ENCODE results near the gene TGIF2.
A peak's percentile ranks its signal among the peaks of the same experiment; 100 is the strongest.
"Not testable (repeated sequence)": the region's sequence is repeated elsewhere in the genome, so short reads cannot be mapped to it uniquely, and the experiment has no call there.

The TGIF2 gene

GRCh38 chr20:36562724-36563123, 10.7 kb upstream of the TGIF2 start:
- ChIA-PET CTCF (interaction anchor here (0.6 to 1.1 kb wide), 3 partner anchors 9 to 43 kb away, joined by 3 to 5 read pairs (median 3); partner anchors contain the start of gene RAB5IF), POLR2A (interaction anchor here (0.6 kb wide), 1 partner anchor 25 kb away, joined by 5 read pairs; no protein-coding TSS in a partner anchor)
- no peaks in the 10 kb centered on the region for H3K36me3 ChIP-seq (ENCODE audit: control insufficient read depth in 2 of 2, insufficient read depth in 1 of 2, low read length in 2 of 2)
- no peaks in the 10 kb centered on the region for H3K4me1 ChIP-seq (ENCODE audit: control insufficient read depth, insufficient read depth, low read length)
- H3K27ac ChIP-seq (ENCODE audit: extremely low read depth, low read depth, low read length): no peak overlapping the region
- no peak overlapping the region for H3K4me3 ChIP-seq (ENCODE audit: low read depth, low read length)
- no peaks in the 10 kb centered on the region for H3K9me3 ChIP-seq (ENCODE audit: control insufficient read depth, insufficient read depth, low read depth, low read length)
- TF ChIP-seq, protein P1, sequence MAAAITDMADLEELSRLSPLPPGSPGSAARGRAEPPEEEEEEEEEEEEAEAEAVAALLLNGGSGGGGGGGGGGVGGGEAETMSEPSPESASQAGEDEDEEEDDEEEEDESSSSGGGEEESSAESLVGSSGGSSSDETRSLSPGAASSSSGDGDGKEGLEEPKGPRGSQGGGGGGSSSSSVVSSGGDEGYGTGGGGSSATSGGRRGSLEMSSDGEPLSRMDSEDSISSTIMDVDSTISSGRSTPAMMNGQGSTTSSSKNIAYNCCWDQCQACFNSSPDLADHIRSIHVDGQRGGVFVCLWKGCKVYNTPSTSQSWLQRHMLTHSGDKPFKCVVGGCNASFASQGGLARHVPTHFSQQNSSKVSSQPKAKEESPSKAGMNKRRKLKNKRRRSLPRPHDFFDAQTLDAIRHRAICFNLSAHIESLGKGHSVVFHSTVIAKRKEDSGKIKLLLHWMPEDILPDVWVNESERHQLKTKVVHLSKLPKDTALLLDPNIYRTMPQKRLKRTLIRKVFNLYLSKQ (tag by site-specific recombination; IDR thresholded peaks at IDR 0.05; ENCODE audit: borderline replicate concordance): no peak
- TF ChIP-seq GLIS1 (tag by site-specific recombination; IDR thresholded peaks at IDR 0.05): peak; percentile 96
- TF ChIP-seq TCF7L2 (IDR thresholded peaks at IDR 0.05; ENCODE audit: borderline replicate concordance, low read depth, low read length): no peak
- TF ChIP-seq, protein P2, sequence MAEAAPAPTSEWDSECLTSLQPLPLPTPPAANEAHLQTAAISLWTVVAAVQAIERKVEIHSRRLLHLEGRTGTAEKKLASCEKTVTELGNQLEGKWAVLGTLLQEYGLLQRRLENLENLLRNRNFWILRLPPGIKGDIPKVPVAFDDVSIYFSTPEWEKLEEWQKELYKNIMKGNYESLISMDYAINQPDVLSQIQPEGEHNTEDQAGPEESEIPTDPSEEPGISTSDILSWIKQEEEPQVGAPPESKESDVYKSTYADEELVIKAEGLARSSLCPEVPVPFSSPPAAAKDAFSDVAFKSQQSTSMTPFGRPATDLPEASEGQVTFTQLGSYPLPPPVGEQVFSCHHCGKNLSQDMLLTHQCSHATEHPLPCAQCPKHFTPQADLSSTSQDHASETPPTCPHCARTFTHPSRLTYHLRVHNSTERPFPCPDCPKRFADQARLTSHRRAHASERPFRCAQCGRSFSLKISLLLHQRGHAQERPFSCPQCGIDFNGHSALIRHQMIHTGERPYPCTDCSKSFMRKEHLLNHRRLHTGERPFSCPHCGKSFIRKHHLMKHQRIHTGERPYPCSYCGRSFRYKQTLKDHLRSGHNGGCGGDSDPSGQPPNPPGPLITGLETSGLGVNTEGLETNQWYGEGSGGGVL (tag by site-specific recombination; IDR thresholded peaks at IDR 0.05): no peak
- TF ChIP-seq ZNF843 (tag by site-specific recombination; IDR thresholded peaks at IDR 0.05): no peak
- TF ChIP-seq ZNF76 (tag by site-specific recombination; IDR thresholded peaks at IDR 0.05; ENCODE audit: borderline replicate concordance, low read depth): no peak

DNA sequence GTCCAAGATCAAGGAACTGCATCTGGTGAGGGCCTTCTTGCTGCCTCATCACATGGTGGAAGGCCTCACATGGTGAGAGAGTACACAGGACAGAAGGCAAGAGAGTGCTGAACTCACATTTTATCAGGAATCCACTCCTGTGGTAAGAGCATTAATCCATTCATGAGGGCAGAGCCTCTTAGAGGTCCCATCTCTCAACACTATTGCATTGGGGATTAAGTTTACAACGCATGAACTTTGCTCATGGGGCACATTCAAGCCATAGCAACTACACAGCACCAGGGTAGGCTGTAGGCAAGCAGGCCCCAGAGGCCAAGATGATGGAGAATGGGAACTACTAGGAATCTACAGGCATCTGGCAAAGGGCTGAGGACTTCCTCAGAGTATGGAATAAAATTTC, 10.0 kb upstream of the TGIF2 start:
- Histone ChIP-seq H3K9me3 (ENCODE audit: control insufficient read depth, insufficient read depth, low read depth, low read length) (no peaks in the 10 kb centered on the region), H3K4me3 (ENCODE audit: low read depth, low read length) (no peak overlapping the region), H3K36me3 (ENCODE audit: control insufficient read depth in 2 of 2, insufficient read depth in 1 of 2, low read length in 2 of 2) (no peaks in the 10 kb centered on the region), H3K4me1 (ENCODE audit: control insufficient read depth, insufficient read depth, low read length) (no peaks in the 10 kb centered on the region), H3K27ac (ENCODE audit: extremely low read depth, low read depth, low read length) (no peak overlapping the region)
- ChIA-PET POLR2A (no interaction called here), CTCF (interaction anchor here (0.6 kb wide), 1 partner anchor 10 kb away, joined by 3 read pairs; no protein-coding TSS in a partner anchor)
- TF ChIP-seq SCRT1 (tag by site-specific recombination; IDR thresholded peaks at IDR 0.05; ENCODE audit: borderline replicate concordance) (no peak), OVOL3 (tag by site-specific recombination; IDR thresholded peaks at IDR 0.05) (no peak), ZFP41 (tag by site-specific recombination; IDR thresholded peaks at IDR 0.05; ENCODE audit: borderline replicate concordance) (no peak), ZNF677 (tag by site-specific recombination; IDR thresholded peaks at IDR 0.05) (no peak), ZNF311 (tag by site-specific recombination; IDR thresholded peaks at IDR 0.05; ENCODE audit: borderline replicate concordance) (no peak), ZNF2 (tag by site-specific recombination; IDR thresholded peaks at IDR 0.05) (no peak), ZNF571 (tag by site-specific recombination; IDR thresholded peaks at IDR 0.05) (no peak), ZFP37 (tag by site-specific recombination; IDR thresholded peaks at IDR 0.05) (no peak), ZNF404 (tag by site-specific recombination; IDR thresholded peaks at IDR 0.05) (no peak), ZNF514 (tag by site-specific recombination; IDR thresholded peaks at IDR 0.05) (no peak)
- TF ChIP-seq, protein P3, sequence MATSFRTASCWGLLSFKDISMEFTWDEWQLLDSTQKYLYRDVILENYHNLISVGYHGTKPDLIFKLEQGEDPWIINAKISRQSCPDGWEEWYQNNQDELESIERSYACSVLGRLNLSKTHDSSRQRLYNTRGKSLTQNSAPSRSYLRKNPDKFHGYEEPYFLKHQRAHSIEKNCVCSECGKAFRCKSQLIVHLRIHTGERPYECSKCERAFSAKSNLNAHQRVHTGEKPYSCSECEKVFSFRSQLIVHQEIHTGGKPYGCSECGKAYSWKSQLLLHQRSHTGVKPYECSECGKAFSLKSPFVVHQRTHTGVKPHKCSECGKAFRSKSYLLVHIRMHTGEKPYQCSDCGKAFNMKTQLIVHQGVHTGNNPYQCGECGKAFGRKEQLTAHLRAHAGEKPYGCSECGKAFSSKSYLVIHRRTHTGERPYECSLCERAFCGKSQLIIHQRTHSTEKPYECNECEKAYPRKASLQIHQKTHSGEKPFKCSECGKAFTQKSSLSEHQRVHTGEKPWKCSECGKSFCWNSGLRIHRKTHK (tag by site-specific recombination; IDR thresholded peaks at IDR 0.05): no peak

- POLR2A ChIA-PET; H3K4me1 ChIP-seq (ENCODE audit: control insufficient read depth, insufficient read depth, low read length); CTCF ChIA-PET; H3K4me3 ChIP-seq (ENCODE audit: low read depth, low read length); H3K36me3 ChIP-seq (ENCODE audit: control insufficient read depth in 2 of 2, insufficient read depth in 1 of 2, low read length in 2 of 2); H3K9me3 ChIP-seq (ENCODE audit: control insufficient read depth, insufficient read depth, low read depth, low read length); H3K27ac ChIP-seq (ENCODE audit: extremely low read depth, low read depth, low read length): not testable (repeated sequence)
Measured at GRCh38 chr20:36564078-36564725, 9.2 kb upstream of the TGIF2 start.

- H3K27ac ChIP-seq (ENCODE audit: extremely low read depth, low read depth, low read length); H3K4me1 ChIP-seq (ENCODE audit: control insufficient read depth, insufficient read depth, low read length); H3K36me3 ChIP-seq (ENCODE audit: control insufficient read depth in 2 of 2, insufficient read depth in 1 of 2, low read length in 2 of 2); H3K4me3 ChIP-seq (ENCODE audit: low read depth, low read length); H3K9me3 ChIP-seq (ENCODE audit: control insufficient read depth, insufficient read depth, low read depth, low read length); POLR2A ChIA-PET; CTCF ChIA-PET: not testable (repeated sequence)
Measured at GRCh38 chr20:36564726-36565121, 8.7 kb upstream of the TGIF2 start.
